ENCODE results near the gene HAUS3.

DNA sequence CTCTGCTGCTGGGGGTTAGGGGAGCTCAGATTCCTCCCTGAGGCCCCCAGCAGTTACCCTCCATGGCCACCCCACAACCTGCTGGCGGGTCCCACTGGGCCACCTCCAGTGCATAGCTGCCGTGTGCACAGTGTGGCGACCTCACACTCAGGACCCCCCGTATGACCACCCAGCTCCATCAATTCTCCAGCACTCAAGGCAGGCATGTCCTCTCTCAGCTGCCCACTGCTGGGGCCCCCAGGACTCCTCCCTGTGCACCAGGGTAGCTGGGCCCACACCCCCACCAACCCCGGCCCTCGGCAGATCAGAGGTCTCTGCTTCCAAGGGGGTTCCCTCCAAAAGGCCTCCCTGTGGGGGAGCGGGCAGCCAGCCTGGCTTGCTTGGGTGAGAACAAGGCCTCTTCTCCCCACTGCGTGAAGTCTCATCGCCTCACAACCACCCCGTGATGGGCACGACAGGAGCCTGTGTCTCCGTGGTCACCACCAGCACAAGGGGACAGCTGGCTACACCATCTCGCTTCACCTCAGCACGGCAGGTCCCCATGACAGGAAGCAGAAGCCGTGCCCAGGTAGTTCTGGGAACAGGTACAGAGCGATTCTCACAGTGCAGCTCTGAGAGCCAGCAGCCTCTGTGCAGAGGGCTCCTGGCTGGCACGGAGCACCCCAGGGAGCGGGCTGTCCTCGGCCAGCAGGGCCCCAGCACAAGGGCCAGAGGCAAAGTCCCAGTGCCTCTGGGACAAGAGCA lies 4.6 kb upstream of the HAUS3 start:
- no peak for TF ChIP-seq POLR2A (IDR thresholded peaks at IDR 0.05)
- TF ChIP-seq, protein P1, sequence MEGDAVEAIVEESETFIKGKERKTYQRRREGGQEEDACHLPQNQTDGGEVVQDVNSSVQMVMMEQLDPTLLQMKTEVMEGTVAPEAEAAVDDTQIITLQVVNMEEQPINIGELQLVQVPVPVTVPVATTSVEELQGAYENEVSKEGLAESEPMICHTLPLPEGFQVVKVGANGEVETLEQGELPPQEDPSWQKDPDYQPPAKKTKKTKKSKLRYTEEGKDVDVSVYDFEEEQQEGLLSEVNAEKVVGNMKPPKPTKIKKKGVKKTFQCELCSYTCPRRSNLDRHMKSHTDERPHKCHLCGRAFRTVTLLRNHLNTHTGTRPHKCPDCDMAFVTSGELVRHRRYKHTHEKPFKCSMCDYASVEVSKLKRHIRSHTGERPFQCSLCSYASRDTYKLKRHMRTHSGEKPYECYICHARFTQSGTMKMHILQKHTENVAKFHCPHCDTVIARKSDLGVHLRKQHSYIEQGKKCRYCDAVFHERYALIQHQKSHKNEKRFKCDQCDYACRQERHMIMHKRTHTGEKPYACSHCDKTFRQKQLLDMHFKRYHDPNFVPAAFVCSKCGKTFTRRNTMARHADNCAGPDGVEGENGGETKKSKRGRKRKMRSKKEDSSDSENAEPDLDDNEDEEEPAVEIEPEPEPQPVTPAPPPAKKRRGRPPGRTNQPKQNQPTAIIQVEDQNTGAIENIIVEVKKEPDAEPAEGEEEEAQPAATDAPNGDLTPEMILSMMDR (IDR thresholded peaks at IDR 0.05), result no peak

Measured in testis (tissue), 2 donors.